ENCODE measurements around the gene ABHD5. TPM values are rescaled to one million over a fixed set of nuclear protein-coding genes. Genes with fewer than 3 reads are reported as not detected.

The ABHD5 gene
- total and polyA plus RNA-seq, 2 donors from 2014 or later: 19.0 to 21.1 TPM

DNA sequence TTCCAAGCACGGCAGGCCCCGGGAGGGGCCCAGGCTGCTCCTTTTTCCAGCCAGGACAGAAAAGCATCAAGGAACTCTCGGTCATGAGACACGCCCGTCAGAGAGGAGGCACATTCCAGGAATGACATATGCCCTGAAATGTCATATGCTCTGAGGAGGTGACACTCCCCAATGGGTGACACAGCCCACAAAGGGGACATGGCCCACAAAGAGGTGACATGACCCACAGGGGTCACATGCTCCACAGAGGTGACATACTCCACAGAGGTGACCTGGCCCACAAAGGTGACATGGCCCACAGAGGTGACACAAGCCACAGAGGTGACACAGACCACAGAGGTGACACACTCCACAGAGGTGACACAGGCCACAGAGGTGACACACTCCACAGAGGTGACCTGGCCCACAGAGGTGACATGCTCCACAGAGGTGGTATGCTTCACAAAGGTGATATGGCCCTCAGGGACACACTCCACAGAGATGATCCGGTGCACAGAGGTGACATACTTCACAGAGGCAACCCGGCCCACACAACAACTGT lies 79.2 kb downstream of the ABHD5 start:
- H3K27ac ChIP-seq (ENCODE audit: low read depth in 2 of 2, low read length in 2 of 2): peak overlapping the region; percentile 51 to 52
- H3K9ac ChIP-seq (ENCODE audit: low read length in 3 of 3): peak overlapping the region in 1 of 3 donors; percentile 19
- intact Hi-C loops (cut with DNase I): no loop called here
- H3K36me3 ChIP-seq (ENCODE audit: control insufficient read depth in 2 of 3, insufficient read depth in 3 of 3, low read length in 3 of 3): no peaks in the 10 kb centered on the region
- TF ChIP-seq, protein P1, sequence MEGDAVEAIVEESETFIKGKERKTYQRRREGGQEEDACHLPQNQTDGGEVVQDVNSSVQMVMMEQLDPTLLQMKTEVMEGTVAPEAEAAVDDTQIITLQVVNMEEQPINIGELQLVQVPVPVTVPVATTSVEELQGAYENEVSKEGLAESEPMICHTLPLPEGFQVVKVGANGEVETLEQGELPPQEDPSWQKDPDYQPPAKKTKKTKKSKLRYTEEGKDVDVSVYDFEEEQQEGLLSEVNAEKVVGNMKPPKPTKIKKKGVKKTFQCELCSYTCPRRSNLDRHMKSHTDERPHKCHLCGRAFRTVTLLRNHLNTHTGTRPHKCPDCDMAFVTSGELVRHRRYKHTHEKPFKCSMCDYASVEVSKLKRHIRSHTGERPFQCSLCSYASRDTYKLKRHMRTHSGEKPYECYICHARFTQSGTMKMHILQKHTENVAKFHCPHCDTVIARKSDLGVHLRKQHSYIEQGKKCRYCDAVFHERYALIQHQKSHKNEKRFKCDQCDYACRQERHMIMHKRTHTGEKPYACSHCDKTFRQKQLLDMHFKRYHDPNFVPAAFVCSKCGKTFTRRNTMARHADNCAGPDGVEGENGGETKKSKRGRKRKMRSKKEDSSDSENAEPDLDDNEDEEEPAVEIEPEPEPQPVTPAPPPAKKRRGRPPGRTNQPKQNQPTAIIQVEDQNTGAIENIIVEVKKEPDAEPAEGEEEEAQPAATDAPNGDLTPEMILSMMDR (IDR thresholded peaks at IDR 0.05; ENCODE audit: borderline replicate concordance, extremely low read depth, insufficient read depth): no peak
- H3K27me3 ChIP-seq (ENCODE audit: control insufficient read depth, insufficient read depth, low read length): no peaks in the 10 kb centered on the region
- FAIRE-seq (no peak), DNase-seq (no peak)
- H3K9me3 ChIP-seq (ENCODE audit: control insufficient read depth in 2 of 3, insufficient read depth in 1 of 3, low read length in 3 of 3): no peaks in the 10 kb centered on the region
- peak overlapping the region in 2 of 3 donors; percentile 49 to 54 for H3K4me3 ChIP-seq (ENCODE audit: low read length in 3 of 3)
- peaks cover 0 to 14% (median 13%) of the 10 kb centered on the region in 3 donors for H3K4me1 ChIP-seq (ENCODE audit: control insufficient read depth in 2 of 3, insufficient read depth in 2 of 3, low read depth in 1 of 3, low read length in 3 of 3)

- Histone ChIP-seq H3K27me3 (ENCODE audit: control insufficient read depth, insufficient read depth, low read length) (no peaks in the 10 kb centered on the region), H3K27ac (ENCODE audit: low read depth in 2 of 2, low read length in 2 of 2) (peak overlapping the region; percentile 51 to 52), H3K9ac (ENCODE audit: low read length in 3 of 3) (no peak overlapping the region), H3K36me3 (ENCODE audit: control insufficient read depth in 2 of 3, insufficient read depth in 3 of 3, low read length in 3 of 3) (no peaks in the 10 kb centered on the region), H3K9me3 (ENCODE audit: control insufficient read depth in 2 of 3, insufficient read depth in 1 of 3, low read length in 3 of 3) (no peaks in the 10 kb centered on the region), H3K4me1 (ENCODE audit: control insufficient read depth in 2 of 3, insufficient read depth in 2 of 3, low read depth in 1 of 3, low read length in 3 of 3) (peaks cover 0 to 14% (median 13%) of the 10 kb centered on the region in 3 donors), H3K4me3 (ENCODE audit: low read length in 3 of 3) (no peak overlapping the region)
- no peak for FAIRE-seq
- peak in 1 of 5 donors; percentile 76 for DNase-seq
- TF ChIP-seq, protein P1 (IDR thresholded peaks at IDR 0.05; ENCODE audit: borderline replicate concordance, extremely low read depth, insufficient read depth): no peak
- intact Hi-C loops (cut with DNase I): no loop called here
Observed at GRCh38 chr3:43770426-43771103, 79.8 kb downstream of the ABHD5 start.

DNA sequence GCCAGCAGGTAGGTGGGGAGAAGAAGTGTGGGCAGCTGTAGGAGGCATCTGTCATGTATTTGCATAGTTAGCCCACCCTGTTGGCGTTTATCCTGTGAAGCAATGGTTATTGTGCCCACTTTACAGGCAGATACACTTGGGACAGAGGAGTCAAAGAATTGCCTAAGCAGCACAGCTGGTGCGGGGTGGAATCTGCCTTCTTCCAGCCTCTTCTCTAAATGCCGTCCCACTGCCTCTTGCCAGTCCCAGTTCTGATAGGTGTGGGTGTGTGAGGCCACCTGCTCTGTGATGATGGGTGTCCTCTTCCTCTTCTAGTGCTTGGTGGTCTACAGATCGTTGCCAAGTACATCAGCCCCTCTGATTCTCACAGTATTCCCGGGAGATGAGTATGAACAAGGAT lies 80.9 kb downstream of the ABHD5 start:
- FAIRE-seq (no peak), DNase-seq (no peak)
- H3K9me3 ChIP-seq (ENCODE audit: control insufficient read depth in 2 of 3, insufficient read depth in 1 of 3, low read length in 3 of 3): no peaks in the 10 kb centered on the region
- H3K36me3 ChIP-seq (ENCODE audit: control insufficient read depth in 2 of 3, insufficient read depth in 3 of 3, low read length in 3 of 3): no peaks in the 10 kb centered on the region
- TF ChIP-seq, protein P1 (IDR thresholded peaks at IDR 0.05; ENCODE audit: borderline replicate concordance, extremely low read depth, insufficient read depth): no peak
- H3K27ac ChIP-seq (ENCODE audit: low read depth in 2 of 2, low read length in 2 of 2): no peak overlapping the region
- no peak overlapping the region for H3K9ac ChIP-seq (ENCODE audit: low read length in 3 of 3)
- no peaks in the 10 kb centered on the region for H3K27me3 ChIP-seq (ENCODE audit: control insufficient read depth, insufficient read depth, low read length)
- H3K4me3 ChIP-seq (ENCODE audit: low read length in 3 of 3): no peak overlapping the region
- intact Hi-C loops (cut with DNase I): no loop called here
- H3K4me1 ChIP-seq (ENCODE audit: control insufficient read depth in 2 of 3, insufficient read depth in 2 of 3, low read depth in 1 of 3, low read length in 3 of 3): peaks cover 0 to 14% (median 13%) of the 10 kb centered on the region in 3 donors

Data from kidney (tissue), 14 donors.